Stimulated activated CD4-positive, alpha-beta T cell treated with anti-CD3 and anti-CD28 coated beads, Interleukin-12 subunit alpha, Interleukin-12 subunit beta, amount 100 ng/mL, for 4 hours (primary cell): ENCODE measurements around the gene THOC2.
"Not testable (repeated sequence)": the region's sequence is repeated elsewhere in the genome, so short reads cannot be mapped to it uniquely, and the experiment has no call there.

Experiments used
- DNase-seq: peaks from one replicate; pipeline ENCODE4 v3.0.0-alpha.2; 2020

THOC2 gene, protein sequence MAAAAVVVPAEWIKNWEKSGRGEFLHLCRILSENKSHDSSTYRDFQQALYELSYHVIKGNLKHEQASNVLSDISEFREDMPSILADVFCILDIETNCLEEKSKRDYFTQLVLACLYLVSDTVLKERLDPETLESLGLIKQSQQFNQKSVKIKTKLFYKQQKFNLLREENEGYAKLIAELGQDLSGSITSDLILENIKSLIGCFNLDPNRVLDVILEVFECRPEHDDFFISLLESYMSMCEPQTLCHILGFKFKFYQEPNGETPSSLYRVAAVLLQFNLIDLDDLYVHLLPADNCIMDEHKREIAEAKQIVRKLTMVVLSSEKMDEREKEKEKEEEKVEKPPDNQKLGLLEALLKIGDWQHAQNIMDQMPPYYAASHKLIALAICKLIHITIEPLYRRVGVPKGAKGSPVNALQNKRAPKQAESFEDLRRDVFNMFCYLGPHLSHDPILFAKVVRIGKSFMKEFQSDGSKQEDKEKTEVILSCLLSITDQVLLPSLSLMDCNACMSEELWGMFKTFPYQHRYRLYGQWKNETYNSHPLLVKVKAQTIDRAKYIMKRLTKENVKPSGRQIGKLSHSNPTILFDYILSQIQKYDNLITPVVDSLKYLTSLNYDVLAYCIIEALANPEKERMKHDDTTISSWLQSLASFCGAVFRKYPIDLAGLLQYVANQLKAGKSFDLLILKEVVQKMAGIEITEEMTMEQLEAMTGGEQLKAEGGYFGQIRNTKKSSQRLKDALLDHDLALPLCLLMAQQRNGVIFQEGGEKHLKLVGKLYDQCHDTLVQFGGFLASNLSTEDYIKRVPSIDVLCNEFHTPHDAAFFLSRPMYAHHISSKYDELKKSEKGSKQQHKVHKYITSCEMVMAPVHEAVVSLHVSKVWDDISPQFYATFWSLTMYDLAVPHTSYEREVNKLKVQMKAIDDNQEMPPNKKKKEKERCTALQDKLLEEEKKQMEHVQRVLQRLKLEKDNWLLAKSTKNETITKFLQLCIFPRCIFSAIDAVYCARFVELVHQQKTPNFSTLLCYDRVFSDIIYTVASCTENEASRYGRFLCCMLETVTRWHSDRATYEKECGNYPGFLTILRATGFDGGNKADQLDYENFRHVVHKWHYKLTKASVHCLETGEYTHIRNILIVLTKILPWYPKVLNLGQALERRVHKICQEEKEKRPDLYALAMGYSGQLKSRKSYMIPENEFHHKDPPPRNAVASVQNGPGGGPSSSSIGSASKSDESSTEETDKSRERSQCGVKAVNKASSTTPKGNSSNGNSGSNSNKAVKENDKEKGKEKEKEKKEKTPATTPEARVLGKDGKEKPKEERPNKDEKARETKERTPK (N-terminal part only)

DNA sequence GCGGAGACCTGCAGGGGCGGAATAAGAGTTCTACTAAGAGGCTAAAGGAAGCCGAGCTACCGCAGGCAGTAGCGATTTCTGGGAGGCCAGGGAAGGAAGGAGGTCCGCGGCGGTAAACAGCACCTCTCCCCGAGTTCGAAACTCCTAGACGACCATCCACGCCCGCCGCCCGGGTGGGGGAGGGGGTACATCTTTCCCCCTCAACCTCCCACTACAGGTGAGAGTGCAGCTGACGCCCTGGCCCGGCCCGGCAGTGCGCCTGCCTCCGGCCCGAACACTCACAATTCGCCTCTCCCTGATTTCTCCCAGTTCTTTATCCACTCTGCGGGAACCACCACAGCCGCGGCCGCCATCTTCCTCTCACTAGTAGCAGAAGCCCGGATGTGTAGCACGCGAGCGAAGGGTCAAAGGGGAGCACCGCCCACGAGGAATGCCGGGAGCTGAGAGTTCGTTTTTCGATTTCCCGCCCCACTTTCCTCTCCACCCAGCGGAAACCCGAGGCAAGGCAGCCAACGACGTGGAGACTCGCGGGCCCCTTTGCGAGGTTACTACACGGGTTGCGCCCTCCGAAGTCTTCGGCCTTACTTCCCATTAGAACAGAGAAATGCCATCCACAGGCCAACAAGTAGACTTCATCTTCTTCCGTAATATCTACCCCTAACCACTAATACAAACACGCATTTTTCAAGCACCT, at the start of gene THOC2:
Gene THOC2 (minus strand): TSS at position 383 of the 694 bp plus-strand sequence. CDS start 30 bp downstream, at position 353.
- peak; percentile 70 for DNase-seq

GRCh38 chrX:123781786-123782185, 48.9 kb upstream of the THOC2 start:
- not testable (repeated sequence) for DNase-seq

GRCh38 chrX:123779908-123780396, 47.1 kb upstream of the THOC2 start:
- no peak for DNase-seq

GRCh38 chrX:123773258-123773988, 40.6 kb upstream of the THOC2 start:
- no peak for DNase-seq

GRCh38 chrX:123771449-123772064, 38.7 kb upstream of the THOC2 start:
- DNase-seq = no peak

DNA sequence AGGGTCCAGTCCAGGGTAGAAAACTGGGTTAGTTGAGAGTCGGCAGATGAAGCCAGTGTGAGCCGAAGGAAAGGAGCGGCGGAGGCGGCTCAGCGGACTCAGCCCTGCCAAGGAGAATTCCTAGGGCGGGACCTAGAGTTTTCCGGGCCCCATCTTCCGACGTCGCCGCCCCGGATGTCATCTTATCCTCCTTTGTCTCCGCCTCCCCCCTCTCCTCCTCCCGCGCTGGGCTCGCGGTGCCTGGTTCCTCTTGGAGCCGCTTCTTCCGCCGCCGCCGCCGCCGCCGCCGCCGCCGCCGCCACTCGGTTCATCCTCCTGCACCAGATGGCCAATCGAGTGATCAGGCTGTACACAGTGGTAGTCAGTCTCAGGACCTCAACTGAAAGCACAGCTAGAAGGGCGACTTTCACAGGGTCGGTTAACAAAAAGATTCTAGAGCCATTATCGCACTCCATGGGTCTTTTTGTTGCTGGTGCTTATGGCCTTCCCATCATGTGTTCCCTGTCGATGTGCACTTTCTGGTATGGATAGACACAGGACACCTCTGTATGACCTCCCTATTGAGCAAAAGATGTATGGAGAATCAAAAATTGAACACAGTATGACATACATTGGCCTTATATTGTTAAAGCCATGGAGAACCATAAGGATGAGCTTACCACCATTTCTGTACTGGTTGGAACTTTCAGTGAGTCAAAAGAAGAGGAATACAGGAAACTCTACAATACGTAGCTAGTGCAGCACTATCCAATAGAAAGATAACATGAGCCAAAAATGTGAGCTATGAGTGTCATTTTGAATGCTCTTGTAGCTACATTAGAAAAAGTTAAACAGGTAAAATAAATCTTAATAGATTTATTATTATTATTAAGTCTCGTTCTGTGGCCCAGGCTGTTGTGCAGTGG, 32.4 kb upstream of the THOC2 start:
- peak; percentile 60 for DNase-seq

DNA sequence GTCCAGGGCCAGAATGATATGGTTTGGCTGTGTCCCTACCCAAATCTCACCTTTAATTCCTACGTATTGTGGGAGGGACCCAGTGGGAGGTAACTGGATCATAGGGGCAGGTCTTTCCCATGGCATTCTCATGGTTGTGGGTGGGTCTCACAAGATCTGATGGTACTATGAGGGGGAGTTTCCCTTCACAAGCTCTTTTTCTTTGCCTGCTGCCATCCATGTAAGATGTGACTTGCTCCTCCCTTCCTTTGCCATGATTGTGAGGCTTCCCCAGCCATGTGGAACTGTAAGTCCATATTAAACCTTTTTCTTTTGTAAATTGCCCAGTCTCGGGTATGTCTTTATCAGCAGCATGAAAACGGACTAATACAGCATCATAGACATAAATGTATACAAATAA, 27.0 kb upstream of the THOC2 start:
- DNase-seq = not testable (repeated sequence)

- not testable (repeated sequence) for DNase-seq
Observed at GRCh38 chrX:123757794-123758193, 24.9 kb upstream of the THOC2 start.

GRCh38 chrX:123756320-123756719, 23.5 kb upstream of the THOC2 start:
- no peak for DNase-seq

- DNase-seq = no peak
Observed at GRCh38 chrX:123755107-123755506, 22.3 kb upstream of the THOC2 start.

DNA sequence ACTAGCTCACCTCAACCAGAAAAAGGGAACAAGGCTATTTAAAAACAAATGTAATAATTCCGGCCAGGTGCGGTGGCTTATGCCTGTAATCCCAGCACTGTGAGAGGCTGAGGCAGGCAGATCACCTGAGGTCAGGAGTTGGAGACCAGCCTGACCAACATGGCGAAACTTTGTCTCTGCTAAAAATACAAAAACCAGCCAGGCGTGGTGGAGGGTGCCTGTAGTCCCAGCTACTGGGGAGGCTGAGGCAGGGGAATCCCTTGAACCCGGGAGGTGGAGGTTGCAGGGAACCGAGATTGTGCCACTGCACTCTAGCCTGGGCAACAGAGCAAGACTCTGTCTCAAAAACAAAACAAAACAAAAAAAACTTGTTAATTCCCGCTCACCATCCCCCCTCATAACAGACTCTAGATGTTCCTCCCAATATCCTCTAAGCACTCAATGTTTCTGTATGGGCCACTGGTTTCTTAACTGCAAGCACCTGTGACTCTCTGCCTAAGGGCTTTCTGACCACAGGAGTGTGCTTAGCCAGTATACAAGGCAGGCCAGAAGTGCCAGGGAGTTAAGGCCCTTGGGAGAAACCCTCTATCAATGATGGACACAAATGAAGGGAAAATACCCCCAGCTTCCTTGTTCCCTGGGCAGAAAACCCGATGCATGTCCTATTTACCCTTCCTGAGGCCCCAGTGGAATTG, 21.0 kb upstream of the THOC2 start:
- no peak for DNase-seq

- DNase-seq = no peak
Observed at GRCh38 chrX:123749643-123750042, 16.8 kb upstream of the THOC2 start.

DNA sequence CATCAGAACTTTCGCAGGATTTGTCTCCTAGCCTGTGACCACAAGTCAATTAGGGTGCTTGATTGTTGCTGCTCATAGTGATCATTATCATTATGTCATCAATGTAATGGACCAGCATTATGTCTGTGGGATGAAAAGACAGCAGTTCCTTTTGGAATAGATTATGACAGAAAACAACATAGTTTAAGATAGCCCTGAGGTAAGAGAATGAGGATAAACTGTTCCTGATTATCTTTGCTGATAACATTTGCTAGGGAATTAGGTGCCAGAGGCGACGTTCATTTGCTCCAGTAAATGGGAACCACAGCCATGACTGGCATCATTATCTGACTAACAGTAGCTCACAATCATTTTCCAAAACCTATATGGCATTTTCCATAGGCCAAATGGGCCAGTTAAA, 12.7 kb upstream of the THOC2 start:
- no peak for DNase-seq

- no peak for DNase-seq
Observed at GRCh38 chrX:123743312-123743711, 10.5 kb upstream of the THOC2 start.

GRCh38 chrX:123742440-123742839, 9.6 kb upstream of the THOC2 start:
- DNase-seq = no peak

DNA sequence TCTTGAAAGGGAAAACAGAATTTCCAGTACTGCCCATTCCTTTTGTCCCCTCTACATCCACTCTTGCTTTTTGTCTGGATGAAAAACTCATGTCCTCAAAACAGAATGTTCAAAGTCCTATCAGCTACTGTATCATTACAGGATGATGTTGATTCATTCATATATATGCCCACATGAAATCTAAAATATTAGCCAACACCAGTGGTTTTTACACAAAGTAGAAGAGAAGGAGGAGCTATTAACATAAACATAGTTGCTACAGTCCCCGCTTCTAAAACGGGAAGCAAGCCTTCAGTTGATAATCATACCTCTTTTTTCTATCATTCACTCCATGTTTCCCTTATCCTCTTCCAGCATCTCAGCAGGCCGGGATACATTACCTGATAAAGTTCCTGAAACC, 7.7 kb upstream of the THOC2 start:
- no peak for DNase-seq

- DNase-seq = no peak
Observed at GRCh38 chrX:123740006-123740405, 7.2 kb upstream of the THOC2 start.

DNA sequence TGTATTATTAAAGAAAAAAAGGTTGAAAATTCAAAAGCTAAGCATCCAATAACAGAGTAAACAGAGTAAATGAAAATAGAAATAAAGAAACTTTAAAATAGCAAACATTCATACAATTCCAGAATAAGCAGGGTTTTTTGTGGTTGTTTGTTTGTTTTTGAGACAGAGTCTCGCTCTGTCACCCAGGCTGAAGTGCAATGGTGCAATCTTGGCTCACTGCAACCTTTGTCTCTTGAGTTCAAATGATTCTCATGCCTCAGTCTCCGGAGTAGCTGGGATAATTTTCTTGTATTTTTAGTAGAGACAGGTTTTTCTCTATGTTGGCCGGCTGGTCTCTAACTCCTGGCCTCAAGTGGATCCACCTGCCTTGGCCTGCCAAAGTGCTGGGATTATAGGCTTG, 6.6 kb upstream of the THOC2 start:
- DNase-seq = no peak

- DNase-seq = no peak
Observed at GRCh38 chrX:123738378-123738940, 5.6 kb upstream of the THOC2 start.
